A673 (cell line): ENCODE data around the gene SARDH. TPM values are rescaled to one million over a fixed set of nuclear protein-coding genes. Genes with fewer than 3 reads are reported as not detected.

Source experiments
- BruUV-seq: library from RNA; stranded (reverse); fragments of 400-500 nt; replicated peaks from 2 replicates; lab custom pipeline; 2021; lab: Mats Ljungman, UMichigan
- CTCF ChIA-PET: fragments of 300-600 bp; sonication (Branson Sonifier 250); formaldehyde crosslinking; loops from one replicate; lab custom pipeline; 2022; ENCODE audit warnings: antibody characterized with exemption; lab: Charles Lee
- POLR2A ChIA-PET: fragments of 300-600 bp; sonication (Branson Sonifier 250); formaldehyde crosslinking; loops from one replicate; lab custom pipeline; 2022; ENCODE audit warnings: antibody characterized with exemption; ENCODE audit not compliant: low non-redundant PET; lab: Charles Lee
- DNase-seq: peaks from one replicate; pipeline ENCODE4 v3.0.0-alpha.2; 2015; ENCODE audit warnings: low spot score
- H3K27ac ChIP-seq: fragments of 200-600 bp; sonication (generic); 2 replicates; pipeline ENCODE4 v1.5.1; 2016; ENCODE audit warnings: mixed run types, low read depth, mild to moderate bottlenecking, mixed read lengths, antibody characterized with exemption, low read length; ENCODE audit not compliant: poor library complexity, severe bottlenecking
- H3K27me3 ChIP-seq: fragments of 200-600 bp; sonication (generic); replicated peaks from 2 replicates; pipeline ENCODE4 v1.6.1; 2017; ENCODE audit warnings: mixed run types, low read depth, mild to moderate bottlenecking, mixed read lengths, antibody characterized with exemption, low read length; ENCODE audit not compliant: insufficient read depth, poor library complexity
- H3K36me3 ChIP-seq: fragments of 200-600 bp; sonication (generic); 2 replicates; pipeline ENCODE4 v1.6.1; 2016; ENCODE audit warnings: mixed run types, mild to moderate bottlenecking, mixed read lengths, antibody characterized with exemption, low read length; ENCODE audit not compliant: insufficient read depth, poor library complexity, severe bottlenecking
- H3K4me1 ChIP-seq: fragments of 200-600 bp; sonication (generic); 2 replicates; pipeline ENCODE4 v1.6.1; 2017; ENCODE audit warnings: mixed run types, mild to moderate bottlenecking, mixed read lengths, antibody characterized with exemption, low read length; ENCODE audit not compliant: insufficient read depth, poor library complexity, severe bottlenecking
- H3K4me3 ChIP-seq: fragments of 200-600 bp; sonication (generic); 2 replicates; pipeline ENCODE4 v1.5.1; 2016; ENCODE audit warnings: low read depth, mixed run types, mild to moderate bottlenecking, mixed read lengths, low read length; ENCODE audit not compliant: poor library complexity, severe bottlenecking
- H3K9me3 ChIP-seq: fragments of 200-600 bp; sonication (generic); 2 replicates; pipeline ENCODE4 v1.6.1; 2016; ENCODE audit warnings: mixed run types, low read depth, mild to moderate bottlenecking, mixed read lengths, antibody characterized with exemption, low read length; ENCODE audit not compliant: poor library complexity, severe bottlenecking
- EZH2 ChIP-seq: fragments of 200-600 bp; sonication (generic); IDR thresholded peaks from 2 replicates; pipeline ENCODE4 v1.6.1; 2017; ENCODE audit warnings: borderline replicate concordance, low read depth, mild to moderate bottlenecking, mixed read lengths, antibody characterized with exemption, low read length; ENCODE audit not compliant: poor library complexity, severe bottlenecking
- intact Hi-C: fragments of 100-400 bp; cut with micrococcal nuclease; formaldehyde crosslinking; loops from one replicate; pipeline ENCODE4 v1.10.0; 2022; ENCODE audit not compliant: unreplicated experiment
- total RNA-seq: library from RNA; stranded (reverse); gene quantifications from 2 replicates; pipeline ENCODE4 v1.2.3, GENCODE V29; 2021
- TF ChIP-seq, protein P1 (sequence below): fragments of 300-800, 200-600 bp; sonication (generic); conservative IDR thresholded peaks from 2 replicates; pipeline ENCODE4 v1.5.1; 2017; ENCODE audit warnings: low read depth, mild to moderate bottlenecking, antibody characterized with exemption, low read length, moderate library complexity, mixed read lengths

The SARDH gene
- total RNA-seq, 1 experiment from 2014 or later, result 0.37 TPM

DNA sequence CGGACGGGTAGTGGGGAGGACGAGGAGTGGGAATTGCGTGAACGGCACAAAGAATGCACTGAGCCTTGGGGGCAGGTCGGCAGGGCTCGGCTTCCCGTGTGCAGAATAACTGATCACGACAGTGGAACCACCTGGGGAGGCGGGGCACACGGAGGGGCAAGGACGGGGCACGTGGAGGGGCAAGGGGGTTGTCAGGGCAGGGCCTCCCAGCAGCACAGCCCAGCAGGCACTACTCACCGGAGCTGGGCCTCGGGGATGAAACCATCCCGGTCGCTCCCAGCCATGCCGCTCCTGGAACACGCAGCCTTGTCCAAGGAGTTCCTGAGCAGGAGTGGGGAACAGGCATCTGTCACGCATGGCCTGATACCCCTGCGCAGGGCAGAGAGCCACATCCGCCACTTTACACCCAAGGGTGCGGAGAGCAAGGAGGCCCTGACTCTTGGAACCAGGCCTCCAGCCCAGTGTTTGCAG is 33.4 kb downstream of the SARDH start:
- no TSS peak for BruUV-seq
- Histone ChIP-seq H3K36me3 (no peaks in the 10 kb centered on the region), H3K9me3 (no peaks in the 10 kb centered on the region), H3K27me3 (no peaks in the 10 kb centered on the region), H3K4me1 (peaks cover 32% of the 10 kb centered on the region), H3K27ac (no peak overlapping the region), H3K4me3 (no peak overlapping the region)
- ChIA-PET CTCF (no interaction called here), POLR2A (no interaction called here)
- no peak for TF ChIP-seq EZH2
- TF ChIP-seq, protein P1, sequence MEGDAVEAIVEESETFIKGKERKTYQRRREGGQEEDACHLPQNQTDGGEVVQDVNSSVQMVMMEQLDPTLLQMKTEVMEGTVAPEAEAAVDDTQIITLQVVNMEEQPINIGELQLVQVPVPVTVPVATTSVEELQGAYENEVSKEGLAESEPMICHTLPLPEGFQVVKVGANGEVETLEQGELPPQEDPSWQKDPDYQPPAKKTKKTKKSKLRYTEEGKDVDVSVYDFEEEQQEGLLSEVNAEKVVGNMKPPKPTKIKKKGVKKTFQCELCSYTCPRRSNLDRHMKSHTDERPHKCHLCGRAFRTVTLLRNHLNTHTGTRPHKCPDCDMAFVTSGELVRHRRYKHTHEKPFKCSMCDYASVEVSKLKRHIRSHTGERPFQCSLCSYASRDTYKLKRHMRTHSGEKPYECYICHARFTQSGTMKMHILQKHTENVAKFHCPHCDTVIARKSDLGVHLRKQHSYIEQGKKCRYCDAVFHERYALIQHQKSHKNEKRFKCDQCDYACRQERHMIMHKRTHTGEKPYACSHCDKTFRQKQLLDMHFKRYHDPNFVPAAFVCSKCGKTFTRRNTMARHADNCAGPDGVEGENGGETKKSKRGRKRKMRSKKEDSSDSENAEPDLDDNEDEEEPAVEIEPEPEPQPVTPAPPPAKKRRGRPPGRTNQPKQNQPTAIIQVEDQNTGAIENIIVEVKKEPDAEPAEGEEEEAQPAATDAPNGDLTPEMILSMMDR, result no peak
- DNase-seq, result no peak
- intact Hi-C loops, result no loop called here

DNA sequence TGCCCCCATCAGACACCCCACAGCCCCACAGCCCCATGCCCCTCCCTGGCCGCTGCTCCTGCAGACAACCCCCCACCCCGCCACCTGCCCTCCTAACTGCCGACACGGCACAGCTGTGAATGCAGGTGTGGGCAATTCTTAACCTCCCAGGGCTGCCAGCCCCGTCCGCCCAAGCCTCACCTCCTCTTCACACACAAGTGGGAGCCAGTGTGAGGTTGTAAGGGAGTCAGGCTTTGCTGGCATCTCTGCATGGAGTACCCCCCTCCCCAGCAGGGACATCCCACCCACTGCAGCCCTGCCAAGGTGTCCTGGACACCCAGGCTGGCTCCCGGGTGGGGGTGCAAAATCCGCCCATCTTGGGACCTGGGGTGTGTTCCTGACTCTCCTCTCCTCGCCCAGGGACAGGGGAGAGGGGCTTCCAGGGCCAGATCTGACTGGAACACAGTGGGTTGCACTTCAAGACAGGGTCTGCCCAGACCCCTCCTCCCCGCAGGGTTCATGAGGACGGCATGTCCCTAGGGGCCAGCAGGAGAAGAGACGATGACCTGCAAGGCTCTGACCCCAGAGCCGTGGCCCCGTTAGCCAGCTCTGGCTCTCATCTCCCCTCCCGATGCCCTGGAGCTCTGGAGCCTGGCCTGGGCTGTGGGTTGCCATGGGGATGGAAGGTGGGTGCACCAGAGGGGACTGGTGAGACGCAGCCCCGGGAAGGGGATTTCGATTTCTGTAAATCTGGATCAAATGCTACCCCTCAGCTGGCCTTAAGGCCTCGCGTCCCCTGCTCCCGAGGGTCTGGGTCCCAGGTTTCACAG is 34.4 kb downstream of the SARDH start:
- POLR2A ChIA-PET, result no interaction called here
- Histone ChIP-seq H3K27ac (no peak overlapping the region), H3K27me3 (no peaks in the 10 kb centered on the region), H3K9me3 (no peaks in the 10 kb centered on the region), H3K36me3 (no peaks in the 10 kb centered on the region), H3K4me3 (no peak overlapping the region), H3K4me1 (peaks cover 32% of the 10 kb centered on the region)
- CTCF ChIA-PET, result no interaction called here
- intact Hi-C loops, result no loop called here
- no peak for DNase-seq
- TF ChIP-seq EZH2, result no peak
- TF ChIP-seq, protein P1, result no peak
- BruUV-seq, result no TSS peak

DNA sequence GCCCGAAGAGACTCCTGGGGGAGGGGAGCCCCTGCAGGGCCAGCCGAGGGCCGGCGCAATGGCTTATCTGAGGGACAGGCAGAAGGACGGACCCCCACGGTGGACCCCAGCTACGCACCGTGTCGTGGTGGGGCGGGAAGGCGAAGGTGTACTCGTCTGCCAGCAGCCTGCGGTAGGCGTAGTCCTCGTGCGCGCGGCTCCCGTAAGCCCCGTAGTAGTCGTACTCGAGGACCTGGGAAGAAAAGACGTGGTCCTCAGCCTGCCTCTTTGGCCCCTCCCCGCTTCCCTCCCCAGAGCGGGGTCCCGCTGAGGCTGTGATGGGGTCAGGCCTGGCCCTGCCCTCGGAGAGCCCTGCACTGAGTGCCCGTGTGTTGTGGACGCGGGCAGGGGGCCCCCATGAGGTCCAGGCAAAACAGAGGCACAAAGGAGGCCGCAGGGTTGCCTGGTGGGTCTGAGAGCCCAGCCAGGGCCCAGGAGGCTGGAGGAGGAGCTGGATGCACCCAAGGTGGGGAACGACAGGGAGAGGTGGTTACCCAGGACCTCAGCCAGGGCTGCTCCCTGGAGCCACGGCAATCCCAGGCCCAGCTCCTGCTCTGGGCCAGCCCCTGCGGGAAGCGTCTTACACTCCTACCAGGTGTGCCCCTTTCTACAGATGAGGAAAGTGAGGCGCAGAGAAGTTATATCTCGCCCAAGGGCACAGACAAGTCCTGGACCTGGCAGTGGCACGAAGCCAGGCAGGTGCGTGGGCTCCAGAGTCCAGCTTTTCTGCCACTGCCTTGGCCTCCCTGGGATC is 35.2 kb downstream of the SARDH start:
- H3K27ac ChIP-seq, result peak overlapping the region; percentile 42
- H3K9me3 ChIP-seq, result no peaks in the 10 kb centered on the region
- CTCF ChIA-PET, result no interaction called here
- no peak overlapping the region for H3K4me3 ChIP-seq
- DNase-seq, result no peak
- H3K4me1 ChIP-seq, result peaks cover 32% of the 10 kb centered on the region
- H3K27me3 ChIP-seq, result no peaks in the 10 kb centered on the region
- TF ChIP-seq, protein P1, result no peak
- no peak for TF ChIP-seq EZH2
- H3K36me3 ChIP-seq, result no peaks in the 10 kb centered on the region
- intact Hi-C loops, result no loop called here
- POLR2A ChIA-PET, result no interaction called here
- BruUV-seq, result no TSS peak
